Nephron (organoid): Measurements from ENCODE around the gene RPL36.

Source experiments
- H3K27ac Mint-ChIP-seq, 3 experiments: 2 replicates each; pipeline ENCODE4 v1.8.0; 2020; ENCODE audit warnings: mixed read lengths in 3 of 3, mild to moderate bottlenecking in 2 of 3, moderate library complexity in 1 of 3
- H3K27me3 Mint-ChIP-seq: 2 replicates; pipeline ENCODE4 v1.8.0; 2021; ENCODE audit warnings: low read depth, mild to moderate bottlenecking, moderate library complexity, mixed read lengths
- H3K36me3 Mint-ChIP-seq: 2 replicates; pipeline ENCODE4 v1.8.0; 2020; ENCODE audit warnings: low read depth, mixed read lengths
- H3K4me1 Mint-ChIP-seq: 2 replicates; pipeline ENCODE4 v1.8.0; 2020; ENCODE audit warnings: mixed read lengths
- H3K4me3 Mint-ChIP-seq, 3 experiments: 2 replicates each; pipeline ENCODE4 v1.8.0; 2020; ENCODE audit warnings: mild to moderate bottlenecking in 3 of 3, mixed read lengths in 3 of 3, moderate library complexity in 2 of 3
- H3K9me3 Mint-ChIP-seq: 2 replicates; pipeline ENCODE4 v1.8.0; 2020; ENCODE audit warnings: mixed read lengths
- CTCF ChIP-seq, 3 experiments: fragments of 200-600 bp; sonication (generic); IDR thresholded peaks; one replicate each; pipeline ENCODE4 v1.5.0; 2021; ENCODE audit warnings: antibody characterized with exemption in 3 of 3; ENCODE audit not compliant: unreplicated experiment in 3 of 3

RPL36 gene

DNA sequence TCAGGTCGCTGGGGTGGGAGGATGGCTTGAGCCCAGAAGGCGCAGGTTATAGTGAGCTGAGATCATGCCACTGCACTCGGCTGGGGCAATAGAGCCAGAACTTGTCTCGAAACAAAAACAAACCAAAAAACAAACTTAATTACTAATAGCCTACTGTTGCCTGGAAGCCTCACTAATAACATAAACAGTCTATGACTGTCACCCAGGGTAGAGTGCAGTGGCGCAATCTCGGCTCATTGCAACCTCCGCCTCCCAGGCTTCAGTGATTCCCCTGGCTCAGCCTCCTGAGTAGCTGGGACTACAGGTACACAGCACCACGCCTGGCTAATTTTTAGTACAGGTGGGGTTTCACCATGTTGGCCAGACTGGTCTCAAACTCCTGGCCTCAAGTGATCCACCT lies 48.3 kb downstream of the RPL36 start:
- Mint-ChIP-seq H3K4me3 (no peak overlapping the region), H3K9me3 (peaks cover 2% of the 10 kb centered on the region), H3K27me3 (peaks cover 14% of the 10 kb centered on the region), H3K36me3 (no peaks in the 10 kb centered on the region), H3K27ac (no peak overlapping the region), H3K4me1 (no peaks in the 10 kb centered on the region)
- TF ChIP-seq CTCF (IDR thresholded peaks at IDR 0.05; ENCODE audit: unreplicated experiment in 3 of 3): no peak
